H1 (cell line): Measurements from ENCODE around the gene ERLEC1. TPM values are rescaled to one million over a fixed set of nuclear protein-coding genes. Genes with fewer than 3 reads are reported as not detected.
A peak's percentile ranks its signal among the peaks of the same experiment; 100 is the strongest.

Experiments
- CTCF ChIA-PET: fragments of 300-600 bp; sonication (Branson Sonifier 250); formaldehyde crosslinking; loops from one replicate; lab custom pipeline; 2021; ENCODE audit not compliant: partially characterized antibody; lab: Charles Lee
- POLR2A ChIA-PET: fragments of 300-600 bp; sonication (Branson Sonifier 250); formaldehyde crosslinking; loops from one replicate; lab custom pipeline; 2021; ENCODE audit warnings: inconsistent platforms; ENCODE audit not compliant: partially characterized antibody; lab: Charles Lee
- DNase-seq, 2 experiments: peaks; one replicate each; pipeline versions ENCODE4 v3.0.0 to v3.0.0-alpha.2; 2010 to 2022; ENCODE audit warnings: low spot score in 2 of 2, low read depth in 1 of 2, mixed read lengths in 1 of 2
- FAIRE-seq: peaks from 2 replicates; lab custom pipeline; 2011; peaks lifted over from hg19 to GRCh38; lab: Jason Lieb, UNC
- H2AFZ ChIP-seq: 2 replicates; pipeline ENCODE4 v1.8.1; 2012; ENCODE audit warnings: low read length, inconsistent platforms
- H2AK5ac ChIP-seq: 2 replicates; pipeline ENCODE4 v1.6.1; 2013; ENCODE audit warnings: low read depth, low read length
- H2BK120ac ChIP-seq: replicated peaks from 2 replicates; pipeline ENCODE3; 2013; ENCODE audit warnings: low read depth, low read length, inconsistent platforms
- H2BK12ac ChIP-seq: 2 replicates; pipeline ENCODE4 v1.6.1; 2013; ENCODE audit warnings: low read depth, low read length
- H2BK15ac ChIP-seq: 2 replicates; pipeline ENCODE4 v1.6.1; 2013; ENCODE audit warnings: low read length
- H2BK20ac ChIP-seq: 2 replicates; pipeline ENCODE4 v1.6.1; 2013; ENCODE audit warnings: low read length
- H2BK5ac ChIP-seq: 2 replicates; pipeline ENCODE4 v1.6.1; 2013; ENCODE audit warnings: low read depth, low read length
- H3K14ac ChIP-seq: 2 replicates; pipeline ENCODE4 v1.6.1; 2013; ENCODE audit warnings: inconsistent platforms; ENCODE audit not compliant: insufficient read length
- H3K18ac ChIP-seq: 2 replicates; pipeline ENCODE4 v1.6.1; 2013; ENCODE audit warnings: low read length; ENCODE audit errors: extremely low read depth
- H3K23ac ChIP-seq: 2 replicates; pipeline ENCODE4 v1.6.1; 2013; ENCODE audit warnings: inconsistent platforms; ENCODE audit not compliant: insufficient read length
- H3K23me2 ChIP-seq: 2 replicates; pipeline ENCODE4 v1.6.1; 2013; ENCODE audit warnings: low read depth, low read length
- H3K27ac ChIP-seq: 2 replicates; pipeline ENCODE4 v1.6.1; 2011; ENCODE audit warnings: low read depth, low read length, inconsistent platforms
- H3K27me3 ChIP-seq, 4 experiments: replicated peaks in 1 of 4; 1 replicate in 1 of 4; 2 replicates in 3 of 4; pipeline versions ENCODE4 v1.6.1 to v1.8.1; 2011 to 2013; ENCODE audit warnings: low read length in 3 of 4, mild to moderate bottlenecking in 3 of 4, inconsistent platforms in 2 of 4, mixed read lengths in 2 of 4, moderate library complexity in 1 of 4; ENCODE audit not compliant: control insufficient read depth in 3 of 4, insufficient read depth in 3 of 4; ENCODE audit errors: extremely low read depth in 1 of 4
- H3K36me3 ChIP-seq, 4 experiments: 2 replicates each; pipeline versions ENCODE4 v1.6.1 to v1.8.1; 2011 to 2013; ENCODE audit warnings: mild to moderate bottlenecking in 4 of 4, low read length in 3 of 4, moderate library complexity in 2 of 4, control low read depth in 1 of 4, inconsistent platforms in 1 of 4; ENCODE audit not compliant: insufficient read depth in 4 of 4, control insufficient read depth in 2 of 4
- H3K4ac ChIP-seq: replicated peaks from 2 replicates; pipeline ENCODE3; 2013; ENCODE audit warnings: low read length, low read depth, mixed read lengths, inconsistent platforms; ENCODE audit not compliant: insufficient read length
- H3K4me1 ChIP-seq, 4 experiments: replicated peaks in 1 of 4; 1 replicate in 1 of 4; 2 replicates in 3 of 4; pipeline versions ENCODE4 v1.6.1 to v1.8.1; 2011 to 2013; ENCODE audit warnings: low read length in 3 of 4, inconsistent platforms in 2 of 4, mixed read lengths in 1 of 4; ENCODE audit not compliant: insufficient read depth in 4 of 4, control insufficient read depth in 3 of 4
- H3K4me2 ChIP-seq, 2 experiments: 2 replicates each; pipeline versions ENCODE4 v1.6.1 to v1.8.1; 2011 to 2013; ENCODE audit warnings: low read depth in 2 of 2, low read length in 2 of 2, control low read depth in 1 of 2, inconsistent platforms in 1 of 2, mild to moderate bottlenecking in 1 of 2; ENCODE audit not compliant: insufficient read depth in 1 of 2
- H3K4me3 ChIP-seq, 4 experiments: fragments of 200-600, 300-600 bp in 1 of 4; sonication (generic), shearing (Covaris generic), sonication (Bioruptor Twin) in 1 of 4; 2 replicates each; pipeline versions ENCODE4 v1.5.1 to v1.8.1; 2011 to 2016; ENCODE audit warnings: low read length in 4 of 4, low read depth in 3 of 4, control low read depth in 2 of 4, inconsistent platforms in 2 of 4, mild to moderate bottlenecking in 2 of 4, mixed read lengths in 1 of 4, moderate library complexity in 1 of 4; ENCODE audit not compliant: insufficient read depth in 2 of 4; ENCODE audit errors: extremely low read depth in 1 of 4
- H3K56ac ChIP-seq: replicated peaks from 2 replicates; pipeline ENCODE3; 2013; ENCODE audit warnings: low read depth, mild to moderate bottlenecking, mixed read lengths, low read length, inconsistent platforms; ENCODE audit not compliant: insufficient read length
- H3K79me1 ChIP-seq: 2 replicates; pipeline ENCODE4 v1.6.1; 2013; ENCODE audit warnings: low read depth, low read length, control low read depth
- H3K79me2 ChIP-seq, 2 experiments: 2 replicates each; pipeline versions ENCODE4 v1.6.1 to v1.8.1; 2012 to 2013; ENCODE audit warnings: low read length in 2 of 2, mild to moderate bottlenecking in 2 of 2, inconsistent platforms in 1 of 2; ENCODE audit not compliant: insufficient read depth in 2 of 2, control insufficient read depth in 1 of 2
- H3K9ac ChIP-seq, 4 experiments: replicated peaks in 1 of 4; 1 replicate in 1 of 4; 2 replicates in 3 of 4; pipeline versions ENCODE4 v1.6.1 to v1.8.1; 2011 to 2013; ENCODE audit warnings: low read depth in 3 of 4, low read length in 3 of 4, control low read depth in 2 of 4, mild to moderate bottlenecking in 2 of 4, moderate library complexity in 2 of 4, inconsistent platforms in 1 of 4; ENCODE audit errors: extremely low read depth in 1 of 4
- H3K9me3 ChIP-seq, 2 experiments: 2 replicates each; pipeline versions ENCODE4 v1.6.1 to v1.8.1; 2012 to 2013; ENCODE audit warnings: mild to moderate bottlenecking in 2 of 2, moderate library complexity in 2 of 2, control low read depth in 1 of 2, inconsistent platforms in 1 of 2, low read depth in 1 of 2, low read length in 1 of 2, mixed read lengths in 1 of 2; ENCODE audit not compliant: insufficient read depth in 2 of 2
- H4K20me1 ChIP-seq, 2 experiments: replicated peaks in 1 of 2; 2 replicates each; pipeline versions ENCODE3 to v1.8.1; 2011 to 2013; ENCODE audit warnings: inconsistent platforms in 2 of 2, low read length in 2 of 2, mild to moderate bottlenecking in 1 of 2; ENCODE audit not compliant: insufficient read depth in 2 of 2, control insufficient read depth in 1 of 2
- H4K5ac ChIP-seq: 2 replicates; pipeline ENCODE4 v1.6.1; 2013; ENCODE audit warnings: low read length, low read depth, mixed read lengths, inconsistent platforms; ENCODE audit not compliant: insufficient read length
- H4K8ac ChIP-seq: 2 replicates; pipeline ENCODE4 v1.8.0; 2013; ENCODE audit warnings: mild to moderate bottlenecking, moderate library complexity, low read length, inconsistent platforms; ENCODE audit not compliant: insufficient read depth; ENCODE audit errors: extremely low read depth
- H4K91ac ChIP-seq: replicated peaks from 2 replicates; pipeline ENCODE3; 2013; ENCODE audit warnings: low read length, mixed read lengths, inconsistent platforms; ENCODE audit not compliant: insufficient read length
- RAD21 ChIP-seq, 2 experiments: IDR thresholded peaks in 1 of 2; conservative IDR thresholded peaks in 1 of 2; 2 replicates each; pipeline ENCODE4 v1.6.1; 2011; ENCODE audit warnings: low read depth in 2 of 2, low read length in 2 of 2, improper control_type of control experiment in 1 of 2, inconsistent platforms in 1 of 2, mild to moderate bottlenecking in 1 of 2, moderate library complexity in 1 of 2
- WGBS, 2 experiments: shearing (Covaris generic) in 1 of 2; methylation state at CpG; one replicate each; pipeline versions ENCODE4 v1.1.6 to v1.1.7; 2013 to 2015; ENCODE audit warnings: low lambda C conversion rate in 2 of 2, mixed read lengths in 2 of 2, inconsistent platforms in 1 of 2, low coverage in 1 of 2, missing lambda C conversion rate in 1 of 2; ENCODE audit not compliant: insufficient replicate concordance in 2 of 2, insufficient coverage in 1 of 2, insufficient read length in 1 of 2; ENCODE audit errors: extremely low coverage in 1 of 2, missing lambda C conversion rate in 1 of 2; 5-methylcytosine and 5-hydroxymethylcytosine counted together
- polyA plus RNA-seq, 7 experiments: library from polyadenylated mRNA; depleted of rRNA in 3 of 7; stranded (reverse) in 5 of 7; unstranded in 2 of 7; fragments of >200 nt in 5 of 7; fragments of 200-250 nt in 2 of 7; gene quantifications; 1 replicate in 5 of 7; 2 replicates in 1 of 7; 4 replicates in 1 of 7; pipeline versions ENCODE4 v1.2.1 to v1.2.3, GENCODE V29; 2011 to 2013; ENCODE audit warnings: missing spikeins in 2 of 7, mixed read lengths in 2 of 7
- total RNA-seq: library from RNA; stranded (reverse); fragmentation: NEBNext Ultra II Directional; extraction: Animal tissue kit (Norgen Biotek cat#: 25700); gene quantifications from 2 replicates; pipeline ENCODE4 v1.2.1, GENCODE V29; 2021

ERLEC1 gene
- total and polyA plus RNA-seq, 2 of the 8 experiments (the other 6 are each of a cell fraction or from before 2014, with no cell fraction given), result 12.9 to 26.7 TPM

- H2AK5ac ChIP-seq, result no peak overlapping the region
- H2BK120ac ChIP-seq, result no peak overlapping the region
- H4K8ac ChIP-seq, result no peak overlapping the region
- no peak overlapping the region for H3K4ac ChIP-seq
- H3K23me2 ChIP-seq, result no peaks in the 10 kb centered on the region
- peak overlapping the region in 1 of 4 experiments; percentile 44; a peak in 1 of 7 replicates for H3K9ac ChIP-seq
- no peak overlapping the region for H2BK15ac ChIP-seq
- ChIA-PET CTCF (no interaction called here), POLR2A (no interaction called here)
- no peak overlapping the region for H3K27ac ChIP-seq
- H3K36me3 ChIP-seq, result peaks cover 0 to 24% (median 2%) of the 10 kb centered on the region in 4 experiments; a peak in 5 of 8 replicates
- no peak overlapping the region for H3K56ac ChIP-seq
- H3K4me3 ChIP-seq, result no peak overlapping the region
- H3K79me2 ChIP-seq, result peaks cover 0 to 33% of the 10 kb centered on the region in 2 experiments; a peak in 2 of 4 replicates
- H4K91ac ChIP-seq, result no peak overlapping the region
- no peak overlapping the region for H3K14ac ChIP-seq
- no peaks in the 10 kb centered on the region for H4K20me1 ChIP-seq
- no peaks in the 10 kb centered on the region for H3K9me3 ChIP-seq
- DNase-seq, result no peak
- H3K4me1 ChIP-seq, result no peaks in the 10 kb centered on the region
- no peak overlapping the region for H3K4me2 ChIP-seq
- H2BK20ac ChIP-seq, result no peak overlapping the region
- TF ChIP-seq RAD21 (IDR thresholded peaks at IDR 0.05 in 1 of 2, conservative IDR thresholded peaks at IDR 0.05 in 1 of 2; ENCODE audit: low read depth in 2 of 2, low read length in 2 of 2), result no peak
- H3K27me3 ChIP-seq, result no peaks in the 10 kb centered on the region
- H4K5ac ChIP-seq, result no peak overlapping the region
- no peak overlapping the region for H3K23ac ChIP-seq
- no peak for FAIRE-seq
- no peak overlapping the region for H3K18ac ChIP-seq
- H2BK5ac ChIP-seq, result no peak overlapping the region
- no peaks in the 10 kb centered on the region; the same call in 1 of the 2 replicates for H3K79me1 ChIP-seq
- WGBS, 2 experiments, result 92% methylated on average over 3 of the region's 3 CpGs; no CpG with 5 or more reads in 1 of the 2 experiments
- no peak overlapping the region for H2BK12ac ChIP-seq
- no peak overlapping the region for H2AFZ ChIP-seq
These were observed 6.4 kb downstream of the ERLEC1 start for GRCh38 chr2:53793261-53793660.
